Karpas-422 (cell line): ENCODE data around the gene LDHD. TPM values are rescaled to one million over a fixed set of nuclear protein-coding genes. Genes with fewer than 3 reads are reported as not detected.

Experiments used
- DNase-seq: peaks from one replicate; pipeline ENCODE4 v3.0.0-alpha.2; 2015
- H2AFZ ChIP-seq: fragments of 200-600 bp; sonication (generic); 2 replicates; pipeline ENCODE4 v1.6.1; 2014; ENCODE audit warnings: antibody characterized with exemption, low read length, mixed read lengths
- H3K27ac ChIP-seq: fragments of 200-600 bp; sonication (generic); 2 replicates; pipeline ENCODE4 v1.5.1; 2014; ENCODE audit warnings: mild to moderate bottlenecking, low read length, moderate library complexity
- H3K27me3 ChIP-seq: fragments of 200-600 bp; sonication (generic); 2 replicates; pipeline ENCODE4 v1.6.1; 2014; ENCODE audit warnings: low read length, mixed read lengths
- H3K36me3 ChIP-seq: fragments of 200-600 bp; sonication (generic); 2 replicates; pipeline ENCODE4 v1.6.1; 2014; ENCODE audit warnings: low read length, mixed read lengths; ENCODE audit not compliant: insufficient read depth
- H3K4me1 ChIP-seq: fragments of 200-600 bp; sonication (generic); 2 replicates; pipeline ENCODE4 v1.6.1; 2014; ENCODE audit warnings: mild to moderate bottlenecking, low read length, mixed read lengths
- H3K4me2 ChIP-seq: fragments of 200-600 bp; sonication (generic); 2 replicates; pipeline ENCODE4 v1.6.1; 2014; ENCODE audit warnings: low read length, low read depth, mild to moderate bottlenecking; ENCODE audit not compliant: poor library complexity, severe bottlenecking
- H3K4me3 ChIP-seq: fragments of 200-600 bp; sonication (generic); 2 replicates; pipeline ENCODE4 v1.5.1; 2014; ENCODE audit warnings: mild to moderate bottlenecking, antibody characterized with exemption, low read length, mixed read lengths
- H3K79me2 ChIP-seq: fragments of 200-600 bp; sonication (generic); 2 replicates; pipeline ENCODE4 v1.6.1; 2014; ENCODE audit warnings: mild to moderate bottlenecking, low read length, mixed read lengths
- H3K9ac ChIP-seq: fragments of 200-600 bp; sonication (generic); 2 replicates; pipeline ENCODE4 v1.6.0; 2014; ENCODE audit warnings: low read length
- H3K9me2 ChIP-seq: fragments of 200-600 bp; sonication (generic), shearing (Covaris generic); replicated peaks from 2 replicates; pipeline ENCODE4 v1.6.0; 2014; ENCODE audit warnings: mild to moderate bottlenecking, low read length, moderate library complexity; ENCODE audit not compliant: insufficient read depth
- H3K9me3 ChIP-seq: fragments of 300-700, 200-600 bp; sonication (generic); 2 replicates; pipeline ENCODE4 v1.6.1; 2014; ENCODE audit warnings: low read length, mixed read lengths
- H4K20me1 ChIP-seq: fragments of 200-600 bp; sonication (generic); 2 replicates; pipeline ENCODE4 v1.6.1; 2014; ENCODE audit warnings: mild to moderate bottlenecking, antibody characterized with exemption, low read length, low read depth; ENCODE audit not compliant: insufficient read depth
- total RNA-seq: library from RNA; depleted of rRNA; stranded (reverse); fragments of >200 nt; shearing (Covaris generic); gene quantifications from 2 replicates; pipeline ENCODE4 v1.2.3, GENCODE V29; 2014; ENCODE audit warnings: low replicate concordance; rRNA removed

LDHD gene
- total RNA-seq, 1 experiment from 2014 or later, result not detected

- Histone ChIP-seq H3K9ac (no peak overlapping the region), H3K4me1 (peaks cover 8% of the 10 kb centered on the region), H3K79me2 (no peaks in the 10 kb centered on the region), H3K27me3 (no peaks in the 10 kb centered on the region), H3K4me2 (no peak overlapping the region), H3K36me3 (no peaks in the 10 kb centered on the region), H4K20me1 (no peaks in the 10 kb centered on the region), H3K9me3 (no peaks in the 10 kb centered on the region), H2AFZ (no peak overlapping the region), H3K9me2 (no peaks in the 10 kb centered on the region), H3K4me3 (no peak overlapping the region), H3K27ac (no peak overlapping the region)
- no peak for DNase-seq
Measured at GRCh38 chr16:75065149-75065505, 51.5 kb downstream of the LDHD start.

- Histone ChIP-seq H3K27me3 (no peaks in the 10 kb centered on the region), H3K9ac (no peak overlapping the region), H3K4me1 (peaks cover 8% of the 10 kb centered on the region), H2AFZ (no peak overlapping the region), H4K20me1 (no peaks in the 10 kb centered on the region), H3K9me3 (no peaks in the 10 kb centered on the region), H3K79me2 (no peaks in the 10 kb centered on the region), H3K9me2 (no peaks in the 10 kb centered on the region), H3K27ac (no peak overlapping the region), H3K36me3 (no peaks in the 10 kb centered on the region), H3K4me2 (no peak overlapping the region), H3K4me3 (no peak overlapping the region)
- no peak for DNase-seq
Measured at GRCh38 chr16:75064403-75065148, 52.0 kb downstream of the LDHD start.

- Histone ChIP-seq H3K9me3 (no peaks in the 10 kb centered on the region), H3K4me3 (no peak overlapping the region), H3K27me3 (no peaks in the 10 kb centered on the region), H3K79me2 (no peaks in the 10 kb centered on the region), H3K4me1 (peaks cover 6% of the 10 kb centered on the region), H2AFZ (no peak overlapping the region), H3K27ac (no peak overlapping the region), H3K9me2 (no peaks in the 10 kb centered on the region), H3K4me2 (no peak overlapping the region), H4K20me1 (no peaks in the 10 kb centered on the region), H3K9ac (no peak overlapping the region), H3K36me3 (no peaks in the 10 kb centered on the region)
- DNase-seq, result no peak
Measured at GRCh38 chr16:75063549-75064088, 53.0 kb downstream of the LDHD start.

DNA sequence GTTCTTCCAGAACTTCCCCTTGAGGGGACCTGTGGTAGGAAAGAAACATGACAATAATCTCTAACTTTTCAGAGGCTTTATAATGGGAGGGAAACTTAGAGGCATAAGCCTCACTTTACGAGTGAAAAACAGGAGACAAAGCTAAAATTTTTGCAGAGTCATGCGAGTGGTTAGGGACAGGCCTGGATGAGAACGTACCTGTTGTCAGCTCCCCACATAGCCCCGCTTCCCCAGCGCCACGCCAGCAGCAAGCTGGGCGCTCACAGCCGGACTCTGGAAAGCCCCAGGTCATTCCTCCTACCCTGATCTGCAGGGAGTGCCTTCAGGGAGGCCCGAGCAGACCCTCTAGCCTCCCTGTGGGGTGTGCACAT, 53.6 kb downstream of the LDHD start:
- H3K9me2 ChIP-seq, result no peaks in the 10 kb centered on the region
- H3K79me2 ChIP-seq, result no peaks in the 10 kb centered on the region
- no peaks in the 10 kb centered on the region for H4K20me1 ChIP-seq
- no peak overlapping the region for H3K4me3 ChIP-seq
- H3K9ac ChIP-seq, result no peak overlapping the region
- no peaks in the 10 kb centered on the region for H3K27me3 ChIP-seq
- no peaks in the 10 kb centered on the region for H3K9me3 ChIP-seq
- H3K4me2 ChIP-seq, result no peak overlapping the region
- H2AFZ ChIP-seq, result no peak overlapping the region
- H3K27ac ChIP-seq, result no peak overlapping the region
- H3K4me1 ChIP-seq, result no peaks in the 10 kb centered on the region; the same call in 1 of the 2 replicates
- DNase-seq, result no peak
- H3K36me3 ChIP-seq, result no peaks in the 10 kb centered on the region

DNA sequence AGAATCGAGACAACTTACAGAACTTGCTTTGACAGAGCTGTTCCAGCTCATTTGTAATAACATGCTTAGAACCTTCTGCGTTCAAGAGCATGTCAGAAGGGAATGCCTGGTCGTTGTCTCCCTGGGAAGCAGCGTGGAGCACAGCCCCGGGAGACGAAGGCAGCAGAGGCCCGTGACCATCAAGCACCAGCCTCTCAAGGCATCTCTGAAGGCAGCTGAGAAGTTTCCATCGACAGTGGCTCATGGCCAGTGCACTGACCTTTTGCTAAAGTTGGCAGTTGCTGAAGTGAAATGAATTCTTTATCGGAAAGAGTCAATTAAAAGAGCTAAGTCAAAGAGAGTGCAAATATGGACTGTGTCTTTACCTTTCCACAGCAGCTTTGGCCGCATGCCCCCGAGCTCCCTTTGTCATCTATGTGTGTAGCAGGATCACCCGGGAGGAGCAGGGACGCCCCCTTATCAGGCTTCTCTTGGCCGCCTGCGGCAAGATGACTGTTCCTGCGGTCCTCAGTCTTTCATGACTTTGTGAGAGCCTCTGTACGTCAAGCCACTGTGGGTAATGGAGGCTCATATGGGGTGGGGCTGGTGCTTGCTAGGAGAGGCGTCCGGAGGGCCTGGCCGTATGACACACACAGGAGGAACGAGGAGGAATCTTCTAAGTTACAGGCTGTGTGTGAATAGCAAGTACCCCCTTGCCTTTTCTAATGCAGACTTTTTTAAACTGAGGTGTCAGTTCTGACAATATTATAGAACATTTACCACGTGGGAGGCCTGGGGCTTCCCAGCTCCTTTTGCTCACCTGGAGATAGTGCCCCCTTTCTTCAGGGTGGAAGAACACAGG, 54.2 kb downstream of the LDHD start:
- no peaks in the 10 kb centered on the region for H3K36me3 ChIP-seq
- no peak overlapping the region for H3K9ac ChIP-seq
- H3K27ac ChIP-seq, result no peak overlapping the region
- H4K20me1 ChIP-seq, result no peaks in the 10 kb centered on the region
- no peaks in the 10 kb centered on the region for H3K27me3 ChIP-seq
- no peaks in the 10 kb centered on the region for H3K79me2 ChIP-seq
- H2AFZ ChIP-seq, result no peak overlapping the region
- H3K9me2 ChIP-seq, result no peaks in the 10 kb centered on the region
- H3K4me1 ChIP-seq, result no peaks in the 10 kb centered on the region
- H3K9me3 ChIP-seq, result no peaks in the 10 kb centered on the region
- no peak for DNase-seq
- H3K4me3 ChIP-seq, result no peak overlapping the region
- no peak overlapping the region for H3K4me2 ChIP-seq

Other genes starting within 250 kb of the LDHD start
- gene WDR59, start 131.7 kb downstream of the LDHD start, total RNA-seq, result 26.8 and 42.4 TPM in 2 replicates
- gene ZNRF1, start 117.8 kb downstream of the LDHD start, total RNA-seq, result 5.9 and 14.4 TPM in 2 replicates
- 7.9 and 23.0 TPM in 2 replicates for gene ZFP1, start 31.7 kb upstream of the LDHD start, total RNA-seq
- not detected in 2 replicates for gene CTRB2, start 90.4 kb upstream of the LDHD start, total RNA-seq
- not detected in 2 replicates for gene CTRB1, start 102.2 kb upstream of the LDHD start, total RNA-seq
- 9.2 and 20.5 TPM in 2 replicates for gene BCAR1, start 134.8 kb upstream of the LDHD start, total RNA-seq